Activated CD8-positive, alpha-beta T cell treated with anti-CD3 and anti-CD28 coated beads for 36 hours (primary cell): ENCODE data around the gene ANKLE1. TPM values are rescaled to one million over a fixed set of nuclear protein-coding genes. Genes with fewer than 3 reads are reported as not detected.
A peak's percentile ranks its signal among the peaks of the same experiment; 100 is the strongest.
"Not testable (repeated sequence)": the region's sequence is repeated elsewhere in the genome, so short reads cannot be mapped to it uniquely, and the experiment has no call there.

Source experiments
- ATAC-seq: fragments of 200-7000 bp; cut with Tn5 transposase; one replicate; pipeline ENCODE4 v1.10.0; 2021; ENCODE audit warnings: mild to moderate bottlenecking, moderate library complexity
- CTCF ChIA-PET: fragments of 350-600 bp; sonication (Branson Sonifier 250); formaldehyde crosslinking; loops from one replicate; lab custom pipeline; 2021; ENCODE audit warnings: antibody characterized with exemption; lab: Charles Lee
- POLR2A ChIA-PET: fragments of 350-600 bp; sonication (Branson Sonifier 250); formaldehyde crosslinking; loops from one replicate; lab custom pipeline; 2021; ENCODE audit warnings: antibody characterized with exemption; lab: Charles Lee
- DNase-seq: peaks from one replicate; pipeline ENCODE4 v3.0.0-alpha.2; 2020
- H3K27ac Mint-ChIP-seq: one replicate; pipeline ENCODE4 v1.8.0; 2021; ENCODE audit warnings: mild to moderate bottlenecking, mixed read lengths
- H3K27me3 Mint-ChIP-seq: one replicate; pipeline ENCODE4 v1.8.0; 2021; ENCODE audit warnings: mixed read lengths
- H3K36me3 Mint-ChIP-seq: one replicate; pipeline ENCODE4 v1.8.0; 2021; ENCODE audit warnings: low read depth, mixed read lengths
- H3K4me1 Mint-ChIP-seq: one replicate; pipeline ENCODE4 v1.8.0; 2021; ENCODE audit warnings: low read depth, mixed read lengths
- H3K4me3 Mint-ChIP-seq: one replicate; pipeline ENCODE4 v1.8.0; 2021; ENCODE audit warnings: mild to moderate bottlenecking, moderate library complexity, mixed read lengths
- H3K9me3 Mint-ChIP-seq: one replicate; pipeline ENCODE4 v1.8.0; 2021; ENCODE audit warnings: mixed read lengths
- intact Hi-C: fragments of 100-400 bp; cut with micrococcal nuclease; formaldehyde crosslinking; loops from one replicate; pipeline ENCODE4 v1.10.0; 2022
- total RNA-seq, 2 experiments: library from RNA; stranded (reverse); gene quantifications; one replicate each; pipeline ENCODE4 v1.2.3, GENCODE V29; 2021
- TF ChIP-seq, protein P1 (sequence below): fragments of 200-600 bp; IDR thresholded peaks from one replicate; pipeline ENCODE4 v1.8.0; 2022; ENCODE audit warnings: antibody characterized with exemption, mild to moderate bottlenecking

The ANKLE1 gene
- total RNA-seq, 2 experiments from 2014 or later: 15.9 to 18.4 TPM

- no peak for DNase-seq
- ChIA-PET CTCF (interaction anchor here (1.5 to 5.9 kb wide), 5 partner anchors 10 to 51 kb away, joined by 3 to 46 read pairs (median 4); partner anchors contain the start of genes ANKLE1 and USE1), POLR2A (interaction anchor here (0.8 to 5.7 kb wide), 5 partner anchors 16 to 139 kb away, joined by 3 to 36 read pairs (median 4); partner anchors contain the start of genes ANKLE1 and BST2)
- peaks cover 3% of the 10 kb centered on the region for H3K36me3 Mint-ChIP-seq
- peaks cover 16% of the 10 kb centered on the region for H3K4me1 Mint-ChIP-seq
- no peaks in the 10 kb centered on the region for H3K27me3 Mint-ChIP-seq
- intact Hi-C loops: no loop called here
- no peak for ATAC-seq
- TF ChIP-seq, protein P1, sequence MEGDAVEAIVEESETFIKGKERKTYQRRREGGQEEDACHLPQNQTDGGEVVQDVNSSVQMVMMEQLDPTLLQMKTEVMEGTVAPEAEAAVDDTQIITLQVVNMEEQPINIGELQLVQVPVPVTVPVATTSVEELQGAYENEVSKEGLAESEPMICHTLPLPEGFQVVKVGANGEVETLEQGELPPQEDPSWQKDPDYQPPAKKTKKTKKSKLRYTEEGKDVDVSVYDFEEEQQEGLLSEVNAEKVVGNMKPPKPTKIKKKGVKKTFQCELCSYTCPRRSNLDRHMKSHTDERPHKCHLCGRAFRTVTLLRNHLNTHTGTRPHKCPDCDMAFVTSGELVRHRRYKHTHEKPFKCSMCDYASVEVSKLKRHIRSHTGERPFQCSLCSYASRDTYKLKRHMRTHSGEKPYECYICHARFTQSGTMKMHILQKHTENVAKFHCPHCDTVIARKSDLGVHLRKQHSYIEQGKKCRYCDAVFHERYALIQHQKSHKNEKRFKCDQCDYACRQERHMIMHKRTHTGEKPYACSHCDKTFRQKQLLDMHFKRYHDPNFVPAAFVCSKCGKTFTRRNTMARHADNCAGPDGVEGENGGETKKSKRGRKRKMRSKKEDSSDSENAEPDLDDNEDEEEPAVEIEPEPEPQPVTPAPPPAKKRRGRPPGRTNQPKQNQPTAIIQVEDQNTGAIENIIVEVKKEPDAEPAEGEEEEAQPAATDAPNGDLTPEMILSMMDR: no peak
- no peaks in the 10 kb centered on the region for H3K9me3 Mint-ChIP-seq
- no peak overlapping the region for H3K4me3 Mint-ChIP-seq
- H3K27ac Mint-ChIP-seq: no peak overlapping the region
Observed at GRCh38 chr19:17266026-17266425, 15.7 kb upstream of the ANKLE1 start.

DNA sequence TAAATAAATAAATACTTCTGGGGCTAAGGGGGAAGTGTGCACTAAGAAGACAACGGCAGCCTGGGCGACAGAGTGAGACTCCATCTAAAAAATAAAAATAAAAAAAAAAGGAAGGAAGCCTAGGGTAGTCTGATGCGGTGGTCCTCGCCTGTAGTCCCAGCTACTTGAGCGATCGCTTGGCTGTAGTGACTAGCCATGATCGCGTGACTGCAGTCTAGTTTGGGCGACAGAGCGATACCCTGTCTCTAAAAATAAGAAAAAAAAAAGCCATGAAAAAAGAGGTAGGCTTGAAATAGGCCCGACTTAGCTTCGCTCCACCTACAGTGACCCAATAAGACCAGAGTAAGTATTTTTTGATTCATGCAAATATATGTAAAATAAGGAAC, 15.1 kb upstream of the ANKLE1 start:
- TF ChIP-seq, protein P1: no peak
- Mint-ChIP-seq H3K27me3 (no peaks in the 10 kb centered on the region), H3K9me3 (no peaks in the 10 kb centered on the region), H3K4me3 (peak overlapping the region; percentile 95), H3K36me3 (peaks cover 8% of the 10 kb centered on the region), H3K4me1 (peaks cover 15% of the 10 kb centered on the region), H3K27ac (peak overlapping the region; percentile 90)
- peak; percentile 4 for ATAC-seq
- no peak for DNase-seq
- ChIA-PET POLR2A (interaction anchor here (0.5 to 5.7 kb wide), 6 partner anchors 16 to 139 kb away, joined by 3 to 36 read pairs (median 4); partner anchors contain the start of genes ANKLE1 and BST2), CTCF (interaction anchor here (0.8 to 5.9 kb wide), 11 partner anchors 8 to 223 kb away, joined by 3 to 46 read pairs (median 4); partner anchors contain the start of genes ANKLE1, DDA1 and USE1)
- intact Hi-C loops: no loop called here

DNA sequence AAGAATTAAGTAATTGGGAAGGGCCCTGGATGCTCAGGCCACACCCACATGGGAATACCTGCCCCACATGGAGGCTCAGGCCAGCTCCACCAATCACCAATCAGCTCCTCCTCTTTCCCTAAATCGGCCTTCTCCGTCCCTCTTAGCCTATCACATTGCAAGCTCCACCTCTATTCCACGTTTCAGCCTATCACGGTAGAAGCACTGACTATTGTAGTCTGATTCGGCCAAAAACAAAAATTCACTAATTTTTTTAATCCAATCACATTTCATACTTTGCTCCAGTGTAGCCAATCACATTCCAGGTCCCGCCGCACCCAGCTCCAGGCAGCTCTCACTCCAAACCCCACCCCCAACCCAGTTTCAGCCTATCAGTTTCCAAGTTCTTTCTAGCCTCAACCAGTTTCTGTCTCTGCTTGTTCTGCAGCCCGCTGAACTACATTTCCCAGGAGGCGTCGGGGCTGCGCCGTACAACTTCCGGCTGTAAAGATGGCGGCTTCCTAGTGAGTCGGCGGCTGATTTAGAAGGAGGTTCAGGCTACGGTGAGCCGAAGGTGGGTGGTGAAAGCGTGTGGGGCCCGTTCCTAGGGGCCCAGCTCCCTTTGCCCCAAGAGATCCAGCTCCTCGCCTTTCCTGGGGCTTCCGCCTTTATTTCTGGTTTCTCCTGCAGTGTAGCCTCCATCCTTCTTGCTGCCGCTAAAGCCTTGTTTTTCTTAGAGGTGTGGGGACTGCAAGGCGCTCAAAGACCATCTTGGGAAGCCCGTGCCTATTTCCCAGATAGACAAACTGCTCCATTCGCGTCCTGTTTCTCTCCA, 14.5 kb upstream of the ANKLE1 start, which contains the start of gene BABAM1:
BABAM1 (plus strand) TSS at position 469 of the 814 bp plus-strand sequence. CDS start 1,364 bp downstream, outside the sequence.
- Mint-ChIP-seq H3K27me3 (no peaks in the 10 kb centered on the region), H3K9me3 (no peaks in the 10 kb centered on the region), H3K27ac (peak within 1 kb of the TSS; percentile 90), H3K36me3 (peaks cover 8% of the 10 kb centered on the region), H3K4me1 (peaks cover 15% of the 10 kb centered on the region), H3K4me3 (peak within 1 kb of the TSS; percentile 95)
- POLR2A ChIA-PET: interaction anchor here (0.5 to 5.7 kb wide), 4 partner anchors 15 to 138 kb away, joined by 3 to 36 read pairs (median 7); partner anchors contain the start of genes ANKLE1 and BST2
- DNase-seq: peak; percentile 99
- TF ChIP-seq, protein P1: no peak
- peak; percentile 95 for ATAC-seq
- intact Hi-C loops: no loop called here
- CTCF ChIA-PET: interaction anchor here (0.8 to 5.9 kb wide), 11 partner anchors 8 to 224 kb away, joined by 3 to 46 read pairs (median 4); partner anchors contain the start of genes ANKLE1, DDA1 and USE1

GRCh38 chr19:17268754-17269153, 12.9 kb upstream of the ANKLE1 start:
- peaks cover 12% of the 10 kb centered on the region for H3K36me3 Mint-ChIP-seq
- H3K4me3 Mint-ChIP-seq: peak overlapping the region; percentile 95
- TF ChIP-seq, protein P1: no peak
- intact Hi-C loops: no loop called here
- POLR2A ChIA-PET: interaction anchor here (0.7 to 5.7 kb wide), 3 partner anchors 8 to 945 kb away, joined by 3 to 36 read pairs (median 6); partner anchors contain the start of gene ANKLE1
- no peaks in the 10 kb centered on the region for H3K27me3 Mint-ChIP-seq
- ATAC-seq (no peak), DNase-seq (no peak)
- CTCF ChIA-PET: interaction anchor here (1.4 to 5.9 kb wide), 2 partner anchors 14 to 117 kb away, joined by 3 to 46 read pairs; partner anchors contain the start of gene ANKLE1
- H3K4me1 Mint-ChIP-seq: peaks cover 15% of the 10 kb centered on the region
- peak overlapping the region; percentile 90 for H3K27ac Mint-ChIP-seq
- no peaks in the 10 kb centered on the region for H3K9me3 Mint-ChIP-seq

- POLR2A ChIA-PET: interaction anchor here (0.7 kb wide), 1 partner anchor 561 kb away, joined by 3 read pairs; no protein-coding TSS in a partner anchor
- CTCF ChIA-PET, H3K27me3 Mint-ChIP-seq, H3K9me3 Mint-ChIP-seq, H3K4me1 Mint-ChIP-seq, H3K4me3 Mint-ChIP-seq, ATAC-seq, DNase-seq, intact Hi-C loops, H3K27ac Mint-ChIP-seq: not testable (repeated sequence)
- H3K36me3 Mint-ChIP-seq: peaks cover 34% of the 10 kb centered on the region
Observed at GRCh38 chr19:17274892-17275291, 6.8 kb upstream of the ANKLE1 start.
